ENCODE measurements around the gene PRPSAP2.

DNA sequence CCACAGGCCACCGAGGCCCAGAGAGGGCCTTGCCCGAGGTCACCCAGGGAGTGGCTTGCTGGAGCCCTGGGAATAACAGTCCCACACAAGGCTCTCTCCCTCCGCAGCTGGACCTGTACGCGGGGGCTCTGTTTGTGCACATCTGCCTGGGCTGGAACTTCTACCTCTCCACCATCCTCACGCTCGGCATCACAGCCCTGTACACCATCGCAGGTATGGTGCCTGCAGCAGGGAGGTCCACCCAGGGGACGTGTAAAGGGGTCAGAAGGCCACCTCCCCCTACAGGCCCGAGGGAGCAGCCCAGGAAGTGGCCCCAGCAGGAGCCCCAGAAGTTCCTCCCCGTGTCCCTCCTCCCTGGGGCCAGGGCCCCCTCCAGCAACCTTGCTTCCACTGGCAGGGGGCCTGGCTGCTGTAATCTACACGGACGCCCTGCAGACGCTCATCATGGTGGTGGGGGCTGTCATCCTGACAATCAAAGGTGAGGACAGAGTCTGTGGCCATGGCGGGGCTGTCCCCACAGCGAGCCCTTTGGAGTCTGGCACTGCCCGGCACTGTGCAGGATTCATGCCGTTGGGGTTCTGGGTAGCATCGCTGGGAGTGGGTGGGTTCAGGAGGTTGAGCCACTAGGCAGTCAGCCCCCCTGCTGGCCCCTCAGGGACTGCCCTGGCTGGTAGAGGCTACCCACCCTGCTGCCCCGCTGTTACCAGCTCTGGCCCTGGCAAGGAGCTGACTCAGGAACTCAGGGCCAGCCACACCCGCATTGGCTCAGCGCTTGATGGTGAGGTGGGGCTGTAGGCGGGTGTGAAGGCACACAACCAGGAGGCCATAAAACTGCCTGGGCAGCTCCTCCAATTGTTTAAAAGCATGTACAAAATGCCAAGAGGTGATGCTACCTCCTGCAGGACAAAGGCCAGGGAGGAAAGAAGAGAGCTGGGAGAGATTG, 111.3 kb downstream of the PRPSAP2 start:
- TF ChIP-seq, protein P1, sequence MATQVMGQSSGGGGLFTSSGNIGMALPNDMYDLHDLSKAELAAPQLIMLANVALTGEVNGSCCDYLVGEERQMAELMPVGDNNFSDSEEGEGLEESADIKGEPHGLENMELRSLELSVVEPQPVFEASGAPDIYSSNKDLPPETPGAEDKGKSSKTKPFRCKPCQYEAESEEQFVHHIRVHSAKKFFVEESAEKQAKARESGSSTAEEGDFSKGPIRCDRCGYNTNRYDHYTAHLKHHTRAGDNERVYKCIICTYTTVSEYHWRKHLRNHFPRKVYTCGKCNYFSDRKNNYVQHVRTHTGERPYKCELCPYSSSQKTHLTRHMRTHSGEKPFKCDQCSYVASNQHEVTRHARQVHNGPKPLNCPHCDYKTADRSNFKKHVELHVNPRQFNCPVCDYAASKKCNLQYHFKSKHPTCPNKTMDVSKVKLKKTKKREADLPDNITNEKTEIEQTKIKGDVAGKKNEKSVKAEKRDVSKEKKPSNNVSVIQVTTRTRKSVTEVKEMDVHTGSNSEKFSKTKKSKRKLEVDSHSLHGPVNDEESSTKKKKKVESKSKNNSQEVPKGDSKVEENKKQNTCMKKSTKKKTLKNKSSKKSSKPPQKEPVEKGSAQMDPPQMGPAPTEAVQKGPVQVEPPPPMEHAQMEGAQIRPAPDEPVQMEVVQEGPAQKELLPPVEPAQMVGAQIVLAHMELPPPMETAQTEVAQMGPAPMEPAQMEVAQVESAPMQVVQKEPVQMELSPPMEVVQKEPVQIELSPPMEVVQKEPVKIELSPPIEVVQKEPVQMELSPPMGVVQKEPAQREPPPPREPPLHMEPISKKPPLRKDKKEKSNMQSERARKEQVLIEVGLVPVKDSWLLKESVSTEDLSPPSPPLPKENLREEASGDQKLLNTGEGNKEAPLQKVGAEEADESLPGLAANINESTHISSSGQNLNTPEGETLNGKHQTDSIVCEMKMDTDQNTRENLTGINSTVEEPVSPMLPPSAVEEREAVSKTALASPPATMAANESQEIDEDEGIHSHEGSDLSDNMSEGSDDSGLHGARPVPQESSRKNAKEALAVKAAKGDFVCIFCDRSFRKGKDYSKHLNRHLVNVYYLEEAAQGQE (IDR thresholded peaks at IDR 0.05; ENCODE audit: low read depth) = no peak
- TF ChIP-seq, protein P2, sequence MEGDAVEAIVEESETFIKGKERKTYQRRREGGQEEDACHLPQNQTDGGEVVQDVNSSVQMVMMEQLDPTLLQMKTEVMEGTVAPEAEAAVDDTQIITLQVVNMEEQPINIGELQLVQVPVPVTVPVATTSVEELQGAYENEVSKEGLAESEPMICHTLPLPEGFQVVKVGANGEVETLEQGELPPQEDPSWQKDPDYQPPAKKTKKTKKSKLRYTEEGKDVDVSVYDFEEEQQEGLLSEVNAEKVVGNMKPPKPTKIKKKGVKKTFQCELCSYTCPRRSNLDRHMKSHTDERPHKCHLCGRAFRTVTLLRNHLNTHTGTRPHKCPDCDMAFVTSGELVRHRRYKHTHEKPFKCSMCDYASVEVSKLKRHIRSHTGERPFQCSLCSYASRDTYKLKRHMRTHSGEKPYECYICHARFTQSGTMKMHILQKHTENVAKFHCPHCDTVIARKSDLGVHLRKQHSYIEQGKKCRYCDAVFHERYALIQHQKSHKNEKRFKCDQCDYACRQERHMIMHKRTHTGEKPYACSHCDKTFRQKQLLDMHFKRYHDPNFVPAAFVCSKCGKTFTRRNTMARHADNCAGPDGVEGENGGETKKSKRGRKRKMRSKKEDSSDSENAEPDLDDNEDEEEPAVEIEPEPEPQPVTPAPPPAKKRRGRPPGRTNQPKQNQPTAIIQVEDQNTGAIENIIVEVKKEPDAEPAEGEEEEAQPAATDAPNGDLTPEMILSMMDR (IDR thresholded peaks at IDR 0.05 in 2 of 3, conservative IDR thresholded peaks at IDR 0.05 in 1 of 3; ENCODE audit: borderline replicate concordance in 1 of 3, insufficient read depth in 1 of 3, low read depth in 2 of 3, low read length in 2 of 3) = no peak
- no peak for TF ChIP-seq CBX3 (IDR thresholded peaks at IDR 0.05; ENCODE audit: low read depth)
- no peak for TF ChIP-seq ZNF274 (IDR thresholded peaks at IDR 0.05; ENCODE audit: low read depth, low read length)
- no peak for TF ChIP-seq SRF (IDR thresholded peaks at IDR 0.05; ENCODE audit: low read depth)
- TF ChIP-seq EZH2 (IDR thresholded peaks at IDR 0.05) = no peak
- no peak for TF ChIP-seq ELF1 (IDR thresholded peaks at IDR 0.05; ENCODE audit: borderline replicate concordance, low read depth)
- TF ChIP-seq YY1 (IDR thresholded peaks at IDR 0.05; ENCODE audit: extremely low read depth, insufficient replicate concordance, low read depth, low read length) = no peak
- no peak for TF ChIP-seq EZH2phosphoT487 (IDR thresholded peaks at IDR 0.05; ENCODE audit: borderline replicate concordance)

Measured in HCT116 (cell line).